GM12864 (cell line): Measurements from ENCODE around the gene PPARGC1A.

Source experiments
- DNase-seq: peaks from one replicate; pipeline ENCODE4 v3.0.0-alpha.2; 2011; ENCODE audit warnings: low read depth
- H3K4me3 ChIP-seq: 2 replicates; pipeline ENCODE4 v1.5.1; 2011; ENCODE audit warnings: mild to moderate bottlenecking, low read depth, low read length, control low read depth
- CTCF ChIP-seq: IDR thresholded peaks from 2 replicates; pipeline ENCODE4 v1.5.1; 2011; ENCODE audit warnings: low read depth, mild to moderate bottlenecking, moderate library complexity, low read length, control low read depth, inconsistent platforms; ENCODE audit errors: missing control alignments

Gene PPARGC1A

GRCh38 chr4:23878246-23878891 is 11.5 kb downstream of the PPARGC1A start:
- no peak for DNase-seq
- H3K4me3 ChIP-seq, result no peak overlapping the region
- no peak for TF ChIP-seq CTCF

GRCh38 chr4:23877758-23878229 is 12.1 kb downstream of the PPARGC1A start:
- no peak for DNase-seq
- no peak overlapping the region for H3K4me3 ChIP-seq
- TF ChIP-seq CTCF, result no peak

GRCh38 chr4:23876418-23877089 is 13.3 kb downstream of the PPARGC1A start:
- H3K4me3 ChIP-seq, result no peak overlapping the region
- DNase-seq, result no peak
- TF ChIP-seq CTCF, result no peak

GRCh38 chr4:23875317-23875716 is 14.5 kb downstream of the PPARGC1A start:
- no peak overlapping the region for H3K4me3 ChIP-seq
- DNase-seq, result no peak
- no peak for TF ChIP-seq CTCF

GRCh38 chr4:23874536-23874901 is 15.3 kb downstream of the PPARGC1A start:
- DNase-seq, result no peak
- TF ChIP-seq CTCF, result no peak
- no peak overlapping the region for H3K4me3 ChIP-seq

- no peak overlapping the region for H3K4me3 ChIP-seq
- TF ChIP-seq CTCF, result no peak
- no peak for DNase-seq
Observed at GRCh38 chr4:23873717-23874535, 15.9 kb downstream of the PPARGC1A start.
